Right ventricle myocardium inferior (tissue), 1 donor: Measurements from ENCODE around the gene SELENOI. TPM values are rescaled to one million over a fixed set of nuclear protein-coding genes. Genes with fewer than 3 reads are reported as not detected.
"Not testable (repeated sequence)": the region's sequence is repeated elsewhere in the genome, so short reads cannot be mapped to it uniquely, and the experiment has no call there.

Experiments
- ATAC-seq: fragments of 200-7000 bp; cut with Tn5 transposase; one replicate; pipeline ENCODE4 v1.9.1; 2020; ENCODE audit warnings: mild to moderate bottlenecking, moderate library complexity
- DNase-seq: peaks from one replicate; pipeline ENCODE4 v3.0.0; 2021; ENCODE audit errors: missing footprints
- intact Hi-C: fragments of 100-400 bp; cut with DNase I; formaldehyde crosslinking; loops from one replicate; pipeline ENCODE4 v1.11.0; 2022
- total RNA-seq: library from RNA; stranded (reverse); fragmentation: NEBNext Ultra II Directional; extraction: Animal tissue kit (Norgen Biotek cat#: 25700); gene quantifications from one replicate; pipeline ENCODE4 v1.2.1, GENCODE V29; 2021
- donor health status: DM: no; HTN: yes; CAD: no; lungs with severe emphysema.

The SELENOI gene
- total RNA-seq, 1 donor from 2014 or later, result 14.3 TPM

DNA sequence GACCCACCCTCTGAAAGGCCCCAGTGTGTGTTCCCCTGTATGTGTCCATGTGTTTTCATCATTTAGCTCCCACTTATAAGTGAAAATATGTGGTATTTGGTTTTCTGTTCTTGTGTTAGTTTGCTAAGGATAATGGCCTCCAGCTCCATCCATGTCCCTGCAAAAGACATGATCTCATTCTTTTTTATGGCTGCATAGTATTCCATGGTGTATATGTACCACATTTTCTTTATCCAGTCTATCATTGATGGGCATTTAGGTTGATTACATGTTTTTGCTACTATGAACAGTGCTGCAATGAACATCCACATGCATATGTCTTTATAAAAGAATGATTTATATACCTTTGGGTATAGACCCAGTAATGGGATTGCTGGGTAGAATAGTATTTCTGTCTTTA, 21.5 kb upstream of the SELENOI start:
- DNase-seq, intact Hi-C loops, ATAC-seq: not testable (repeated sequence)

- ATAC-seq (no peak), DNase-seq (no peak)
- intact Hi-C loops, result loop anchor here (5.0 kb wide), 1 partner anchor 78 kb away; no protein-coding TSS in a partner anchor
Observed at GRCh38 chr2:26324903-26325302, 21.0 kb upstream of the SELENOI start.

GRCh38 chr2:26325851-26326250, 20.1 kb upstream of the SELENOI start:
- no peak for DNase-seq
- intact Hi-C loops, result loop anchor here (5.0 kb wide), 1 partner anchor 79 kb away; no protein-coding TSS in a partner anchor
- ATAC-seq, result no peak

GRCh38 chr2:26326514-26326913, 19.4 kb upstream of the SELENOI start:
- intact Hi-C loops, result loop anchor here (5.0 kb wide), 1 partner anchor 79 kb away; no protein-coding TSS in a partner anchor
- DNase-seq (no peak), ATAC-seq (no peak)

DNA sequence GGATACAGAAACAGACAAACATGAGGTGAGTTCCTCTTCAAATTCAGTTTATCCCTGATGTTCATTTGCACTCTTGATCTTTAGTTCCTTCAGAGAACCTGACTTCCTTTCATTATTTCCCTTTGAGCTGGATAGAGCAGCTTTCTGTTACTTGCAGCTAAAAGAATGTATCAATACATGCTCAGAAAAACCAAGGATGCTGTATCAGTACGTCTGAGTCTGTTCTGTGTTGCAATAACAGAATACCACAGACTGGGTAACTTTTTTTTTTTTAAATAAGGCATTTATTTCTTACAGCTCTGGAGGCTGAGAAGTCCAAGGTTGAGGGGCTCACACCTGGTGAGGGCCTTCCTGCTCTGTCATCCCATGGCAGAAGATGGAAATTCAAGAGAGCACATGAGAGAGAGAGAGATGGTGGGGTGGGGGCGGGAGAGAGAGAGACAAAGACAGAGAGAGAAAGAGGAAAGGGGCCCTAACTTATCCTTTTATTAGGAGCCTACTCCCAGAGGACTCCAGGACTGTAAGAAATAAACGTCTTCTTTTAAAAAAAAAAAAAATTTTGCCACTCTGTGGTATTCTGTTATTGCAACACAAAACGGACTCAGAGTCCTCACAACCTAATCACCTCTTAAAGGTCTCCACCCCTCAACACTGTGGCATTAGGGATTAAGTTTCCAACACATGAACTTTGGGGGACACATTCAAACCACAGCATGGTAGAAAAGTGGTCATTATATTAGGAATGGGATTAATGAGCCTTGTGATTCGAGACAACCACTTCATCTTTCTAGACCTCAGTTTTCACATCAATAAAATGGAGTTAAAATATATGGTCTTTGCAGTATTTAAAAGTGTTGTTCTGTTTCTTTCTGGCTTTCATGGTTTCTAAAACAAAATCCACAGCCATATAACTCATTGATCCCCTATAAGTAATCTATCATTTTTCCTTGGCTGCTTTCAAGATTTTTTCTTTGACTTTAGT, 18.4 kb upstream of the SELENOI start:
- DNase-seq (no peak), ATAC-seq (no peak)
- intact Hi-C loops, result loop anchor here (5.0 kb wide), 1 partner anchor 80 kb away; no protein-coding TSS in a partner anchor

DNA sequence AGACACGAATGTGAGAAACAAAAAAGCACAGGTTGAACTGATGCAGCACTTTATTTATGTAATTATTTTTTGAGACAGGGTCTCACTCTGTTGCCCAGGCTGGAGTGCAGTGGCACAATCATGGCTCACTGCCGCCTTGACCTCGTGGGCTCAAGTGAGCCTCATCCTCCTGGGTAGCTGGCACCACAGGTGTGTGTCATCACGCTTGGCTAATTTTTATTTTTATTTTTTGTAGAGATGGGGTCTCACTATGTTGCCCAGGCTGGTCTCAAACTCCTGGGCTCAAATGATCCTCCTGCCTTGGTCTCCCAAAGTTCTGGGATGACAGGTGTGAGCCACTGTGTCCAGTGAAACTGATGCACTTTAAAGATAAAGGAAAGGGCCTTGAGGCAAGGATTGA, 16.9 kb upstream of the SELENOI start:
- not testable (repeated sequence) for ATAC-seq, DNase-seq
- intact Hi-C loops, result loop anchor here (5.0 kb wide), 1 partner anchor 82 kb away; no protein-coding TSS in a partner anchor

DNA sequence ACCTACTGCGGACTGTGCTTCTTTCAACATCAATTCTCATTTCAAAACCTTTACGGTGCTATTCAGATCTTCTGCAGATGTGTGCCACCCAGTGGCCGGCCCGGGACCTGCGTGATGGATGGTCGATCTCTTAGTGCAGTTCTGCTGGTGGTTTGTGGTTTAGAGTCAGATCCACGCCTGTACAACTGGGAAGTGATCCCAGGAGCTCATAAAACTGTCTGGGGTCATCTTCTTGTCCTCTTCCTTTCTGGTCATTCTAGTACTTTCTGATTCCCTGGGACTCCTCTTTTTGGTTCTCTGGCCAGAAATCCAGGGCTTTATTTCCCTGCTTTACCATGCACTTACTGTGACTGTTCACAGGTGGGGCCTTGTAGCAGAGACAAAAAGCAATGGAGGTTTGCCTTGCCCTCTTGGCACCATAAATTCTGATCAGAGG, 15.8 kb upstream of the SELENOI start:
- intact Hi-C loops, result no loop called here
- ATAC-seq, result peak; percentile 92
- DNase-seq, result peak; percentile 94

DNA sequence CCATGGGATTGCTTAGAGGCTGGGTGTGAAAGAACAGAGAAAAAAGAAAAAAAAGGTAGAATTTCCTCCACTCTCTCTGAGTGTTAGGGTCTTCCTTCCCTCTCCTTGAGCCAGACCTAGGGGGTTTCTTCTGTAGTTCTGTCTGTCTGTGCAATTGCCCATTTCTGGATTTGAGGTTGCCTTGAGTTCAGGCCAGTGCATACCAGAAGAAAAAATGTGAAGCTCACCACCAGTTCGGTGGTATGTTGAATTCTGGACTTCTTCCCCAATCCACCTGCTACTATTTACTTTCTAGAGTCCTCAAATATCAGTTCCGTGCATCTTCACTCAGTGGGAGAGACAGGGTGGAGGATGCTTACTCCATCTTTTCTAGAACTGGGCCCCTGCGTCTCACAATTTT, 15.3 kb upstream of the SELENOI start:
- no peak for DNase-seq
- no peak for ATAC-seq
- intact Hi-C loops, result no loop called here

DNA sequence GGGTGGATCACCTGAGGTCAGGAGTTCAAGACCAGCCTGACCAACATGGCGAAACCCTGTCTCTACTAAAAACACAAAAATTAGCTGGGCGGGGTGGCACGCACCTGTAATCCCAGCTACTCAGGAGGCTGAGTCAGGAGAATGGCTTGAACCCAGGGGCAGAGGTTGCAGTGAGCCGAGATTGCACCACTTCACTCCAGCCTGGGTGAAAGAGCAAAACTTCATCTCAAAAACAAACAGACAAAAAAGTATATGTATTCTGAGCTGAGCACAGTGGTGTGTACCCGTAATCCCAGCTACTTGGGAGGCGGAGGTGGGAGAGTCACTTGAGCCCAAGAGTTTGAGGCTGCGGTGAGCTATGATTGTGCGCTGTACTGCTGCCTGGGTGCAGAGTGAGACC, 14.6 kb upstream of the SELENOI start:
- DNase-seq, intact Hi-C loops, ATAC-seq: not testable (repeated sequence)

DNA sequence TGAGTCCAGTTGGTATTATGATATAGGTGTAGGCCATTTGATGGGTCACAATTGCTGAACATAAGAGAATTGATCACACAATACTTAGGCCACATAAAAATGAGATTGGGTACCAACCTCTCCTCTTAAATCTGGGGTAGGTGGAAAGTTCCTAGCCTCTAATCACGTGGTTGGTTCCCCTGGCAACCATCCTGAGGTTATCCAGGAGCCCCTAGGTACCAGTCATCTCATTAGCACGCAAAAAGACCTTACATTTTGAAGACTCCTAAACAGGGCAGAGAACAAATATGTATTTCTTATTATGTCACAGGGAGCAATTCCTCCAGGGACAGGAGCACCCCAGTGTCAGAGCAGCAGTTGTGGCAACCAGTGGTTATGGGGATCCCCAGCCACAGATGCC, 12.7 kb upstream of the SELENOI start:
- no peak for ATAC-seq
- intact Hi-C loops, result no loop called here
- no peak for DNase-seq

- ATAC-seq, result no peak
- DNase-seq, result no peak
- intact Hi-C loops, result no loop called here
Observed at GRCh38 chr2:26335231-26335630, 10.7 kb upstream of the SELENOI start.

DNA sequence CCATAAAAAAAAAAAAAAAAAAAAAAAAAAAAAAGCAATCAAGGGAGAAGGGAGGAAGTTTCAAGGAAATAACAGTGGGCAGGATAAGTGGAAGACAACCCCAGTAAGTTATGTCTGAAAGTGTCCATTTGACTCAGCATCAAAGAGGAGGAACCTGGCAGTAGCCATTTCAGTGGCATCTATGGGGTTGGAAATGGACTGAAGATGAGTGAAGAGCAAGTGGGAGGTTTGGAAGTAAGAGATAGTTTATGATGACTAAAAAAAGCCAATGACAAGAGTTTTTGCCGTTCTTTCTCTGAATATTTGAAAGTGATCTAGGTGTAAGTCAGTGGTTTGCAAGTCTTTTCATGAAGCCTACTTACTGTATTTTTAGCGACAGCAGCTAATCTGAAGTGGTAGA, 9.2 kb upstream of the SELENOI start:
- intact Hi-C loops, result no loop called here
- DNase-seq (no peak), ATAC-seq (no peak)

GRCh38 chr2:26337298-26337697, 8.6 kb upstream of the SELENOI start:
- DNase-seq (no peak), ATAC-seq (no peak)
- intact Hi-C loops, result no loop called here

- no peak for DNase-seq
- intact Hi-C loops, result loop anchor here (10.0 kb wide), 1 partner anchor 466 kb away; the partner anchor contains the start of gene ASXL2
- ATAC-seq, result no peak
Observed at GRCh38 chr2:26340831-26341230, 5.1 kb upstream of the SELENOI start.

DNA sequence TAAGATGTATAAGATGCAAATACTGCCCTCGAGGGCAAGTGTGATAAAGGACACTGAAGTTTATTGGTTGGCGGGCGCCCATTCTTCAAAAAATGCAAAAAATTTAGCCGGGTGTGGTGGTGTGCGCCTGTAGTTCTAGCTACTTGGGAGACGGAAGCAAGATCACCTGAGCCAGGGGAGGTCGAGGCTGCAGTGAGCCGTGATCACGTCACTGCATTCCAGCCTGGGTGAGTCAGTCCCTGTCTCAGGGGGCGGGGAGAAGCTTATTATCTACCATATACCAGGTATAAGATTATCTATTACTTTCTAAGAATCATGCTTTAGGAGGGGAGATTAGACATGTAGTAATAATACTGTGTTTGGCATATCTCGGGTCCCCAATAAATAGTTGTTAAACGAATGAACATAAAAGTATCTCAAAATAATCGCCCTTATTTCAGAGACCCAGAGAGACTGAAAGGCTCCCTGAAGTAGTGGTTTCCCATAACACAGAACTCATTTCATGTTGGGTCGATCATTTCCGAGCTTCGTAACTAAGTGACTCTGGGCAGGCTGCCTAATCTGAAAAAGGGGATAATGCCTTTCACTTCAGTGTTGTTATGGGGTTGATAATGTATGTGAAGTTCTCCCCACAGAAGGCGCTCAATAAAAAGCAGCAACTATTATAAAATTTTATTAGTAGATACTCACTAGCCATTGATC, 1.2 kb upstream of the SELENOI start:
- no peak for ATAC-seq
- intact Hi-C loops, result loop anchor here (5.0 to 10.0 kb wide), 2 partner anchors 102 to 470 kb away; partner anchors contain the start of genes ASXL2, HADHA and HADHB
- DNase-seq, result no peak

GRCh38 chr2:26345283-26345544, 729 bp upstream of the SELENOI start:
- ATAC-seq (no peak), DNase-seq (no peak)
- intact Hi-C loops, result loop anchor here (5.0 to 10.0 kb wide), 2 partner anchors 103 to 470 kb away; partner anchors contain the start of genes ASXL2, HADHA and HADHB

DNA sequence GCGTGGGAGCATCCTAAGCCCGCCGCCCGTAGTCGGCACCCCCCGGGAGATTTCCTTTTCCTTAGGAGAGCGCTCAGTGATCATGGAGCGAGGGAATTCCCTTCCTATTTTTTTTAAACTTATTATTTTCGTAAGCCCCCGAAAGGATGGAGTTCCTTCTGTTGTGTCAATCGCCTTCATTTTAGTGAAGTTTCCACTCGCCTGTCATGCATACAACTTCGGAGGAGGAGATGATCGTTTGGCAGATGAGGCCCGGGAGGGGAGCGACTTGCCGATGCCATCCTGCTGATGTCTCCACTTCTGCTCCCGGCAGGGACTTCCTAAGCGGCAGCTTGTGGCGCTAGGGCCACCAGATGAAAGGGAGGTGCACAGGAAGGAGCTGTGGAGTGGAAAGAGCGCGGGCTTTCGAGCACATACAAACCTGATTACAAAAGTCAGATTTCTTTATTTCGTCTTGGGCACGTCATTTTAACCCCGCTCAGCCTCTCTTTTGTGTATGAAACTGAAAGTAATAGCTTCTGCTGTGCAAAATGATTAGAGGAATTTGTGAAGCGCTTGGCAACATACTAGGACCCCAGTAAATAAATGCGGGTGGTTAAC, 611 bp downstream of the SELENOI start, which contains the start of gene ADGRF3:
Gene ADGRF3, minus strand, starts transcription at position 336 of the 600 bp plus-strand sequence. CDS start 555 bp downstream, outside the sequence.
- ATAC-seq, result peak; percentile 30
- intact Hi-C loops, result loop anchor here (5.0 to 10.0 kb wide), 2 partner anchors 104 to 472 kb away; partner anchors contain the start of genes ASXL2, HADHA and HADHB
- peak; percentile 77 for DNase-seq

DNA sequence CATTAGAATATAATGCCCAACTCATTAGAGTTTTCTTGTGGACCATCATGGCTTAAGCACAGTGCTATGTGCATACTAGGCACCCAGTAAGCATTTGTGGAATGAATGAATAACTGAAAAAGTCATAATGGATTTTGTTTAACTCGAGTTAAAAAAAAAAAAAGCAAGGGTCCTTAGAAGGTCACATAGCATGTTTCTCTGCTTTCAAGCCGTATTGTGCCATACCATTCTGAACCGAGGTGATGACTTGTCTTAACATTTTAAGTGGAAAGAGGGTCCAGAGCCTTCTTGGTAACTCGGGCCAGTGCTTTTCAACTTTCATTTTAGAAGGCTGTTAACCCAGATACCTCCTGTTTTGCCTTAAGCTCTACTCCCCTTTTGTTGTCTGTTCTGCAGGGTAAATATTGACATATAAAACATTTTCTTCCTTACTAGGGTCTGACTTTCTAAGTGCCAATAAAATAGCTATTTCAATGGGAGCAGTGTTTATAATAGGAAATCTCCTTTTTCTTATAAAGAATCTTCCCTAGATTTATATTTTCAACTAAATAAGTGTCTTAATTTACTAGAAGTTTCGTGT, 1.4 kb downstream of the SELENOI start:
- ATAC-seq (no peak), DNase-seq (no peak)
- intact Hi-C loops, result loop anchor here (5.0 to 10.0 kb wide), 2 partner anchors 105 to 473 kb away; partner anchors contain the start of genes ASXL2, HADHA and HADHB
